ENCODE results near the gene TAAR5. TPM values are rescaled to one million over a fixed set of nuclear protein-coding genes. Genes with fewer than 3 reads are reported as not detected.

Gene TAAR5
- total and polyA plus RNA-seq, 2 of the 8 experiments (the other 6 are each of a cell fraction or from before 2014, with no cell fraction given): not detected

DNA sequence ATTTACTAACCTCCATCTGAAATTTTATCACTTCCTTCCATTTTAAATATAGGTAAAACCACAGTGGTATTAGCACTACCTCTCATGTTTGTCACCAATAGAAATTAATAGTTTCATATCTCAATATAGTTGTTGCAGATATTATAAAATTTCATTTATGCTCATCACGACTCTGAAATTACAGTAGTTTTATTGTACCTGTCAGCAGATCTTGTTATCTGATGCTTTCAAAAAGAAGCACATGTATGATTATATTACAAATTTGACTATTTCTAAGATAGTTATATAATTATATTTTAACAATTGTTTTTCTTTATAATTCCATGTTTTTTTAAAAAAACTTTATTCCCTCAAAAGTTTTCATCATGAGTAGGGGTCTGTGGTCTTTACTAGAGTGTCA is 4.8 kb downstream of the TAAR5 start:
- CTCF ChIA-PET (ENCODE audit: partially characterized antibody): interaction anchor here (1.0 to 2.6 kb wide), 3 partner anchors 11 to 14 kb away, joined by 4 to 10 read pairs (median 9); no protein-coding TSS in a partner anchor
- H3K56ac ChIP-seq (replicated peaks; ENCODE audit: insufficient read length, low read depth, low read length): no peak overlapping the region
- no peaks in the 10 kb centered on the region; a peak in 1 of 4 replicates for H3K9me3 ChIP-seq (ENCODE audit: insufficient read depth in 2 of 2, low read depth in 1 of 2, low read length in 1 of 2)
- H2BK5ac ChIP-seq (ENCODE audit: low read depth, low read length): no peak overlapping the region
- H2AFZ ChIP-seq (ENCODE audit: low read length): no peak overlapping the region
- no peak for TF ChIP-seq EGR1 (IDR thresholded peaks at IDR 0.05; ENCODE audit: borderline replicate concordance, low read depth, low read length)
- TF ChIP-seq MAFK (IDR thresholded peaks at IDR 0.05; ENCODE audit: low read depth, low read length): no peak
- TF ChIP-seq RAD21 (IDR thresholded peaks at IDR 0.05 in 1 of 2, conservative IDR thresholded peaks at IDR 0.05 in 1 of 2; ENCODE audit: low read depth in 2 of 2, low read length in 2 of 2): no peak
- TF ChIP-seq JUND (IDR thresholded peaks at IDR 0.05; ENCODE audit: low read length): no peak
- TF ChIP-seq CTBP2 (IDR thresholded peaks at IDR 0.05; ENCODE audit: borderline replicate concordance, insufficient read depth, insufficient read length, low read length): no peak
- TF ChIP-seq JUN (IDR thresholded peaks at IDR 0.05; ENCODE audit: low read depth, low read length): no peak
- no peak for TF ChIP-seq HDAC2 (IDR thresholded peaks at IDR 0.05; ENCODE audit: borderline replicate concordance in 1 of 2, low read depth in 2 of 2, low read length in 2 of 2)
- TF ChIP-seq BCL11A (IDR thresholded peaks at IDR 0.05; ENCODE audit: low read depth in 2 of 2, low read length in 2 of 2): no peak
- TF ChIP-seq SP4 (IDR thresholded peaks at IDR 0.05; ENCODE audit: low read length): no peak
- no peak for TF ChIP-seq RFX5 (IDR thresholded peaks at IDR 0.05; ENCODE audit: borderline replicate concordance, low read depth, low read length)
- TF ChIP-seq RNF2 (IDR thresholded peaks at IDR 0.05; ENCODE audit: borderline replicate concordance, low read depth, low read length, missing control alignments, poor library complexity, severe bottlenecking): no peak
- no peaks in the 10 kb centered on the region for H3K36me3 ChIP-seq (ENCODE audit: control insufficient read depth in 2 of 4, insufficient read depth in 4 of 4, low read length in 3 of 4)
- H3K4me3 ChIP-seq (ENCODE audit: extremely low read depth in 1 of 4, insufficient read depth in 2 of 4, low read depth in 3 of 4, low read length in 4 of 4): no peak overlapping the region
- H3K4me1 ChIP-seq (replicated peaks in 1 of 4; ENCODE audit: control insufficient read depth in 3 of 4, insufficient read depth in 4 of 4, low read length in 3 of 4): no peaks in the 10 kb centered on the region
- H2BK15ac ChIP-seq (ENCODE audit: low read length): no peak overlapping the region
- H3K23ac ChIP-seq (ENCODE audit: insufficient read length): no peak overlapping the region
- no peak overlapping the region for H4K5ac ChIP-seq (ENCODE audit: insufficient read length, low read depth, low read length)
- H3K4me2 ChIP-seq (ENCODE audit: insufficient read depth in 1 of 2, low read depth in 2 of 2, low read length in 2 of 2): no peak overlapping the region
- H3K9ac ChIP-seq (replicated peaks in 1 of 4; ENCODE audit: extremely low read depth in 1 of 4, low read depth in 3 of 4, low read length in 3 of 4): no peak overlapping the region
- H4K91ac ChIP-seq (replicated peaks; ENCODE audit: insufficient read length, low read length): no peak overlapping the region
- no peak overlapping the region for H3K14ac ChIP-seq (ENCODE audit: insufficient read length)
- H3K18ac ChIP-seq (ENCODE audit: extremely low read depth, low read length): no peak overlapping the region
- H2BK20ac ChIP-seq (ENCODE audit: low read length): no peak overlapping the region
- FAIRE-seq (no peak), DNase-seq (ENCODE audit: low read depth in 1 of 2, low spot score in 2 of 2) (no peak)
- no peak overlapping the region for H4K8ac ChIP-seq (ENCODE audit: extremely low read depth, insufficient read depth, low read length)
- H3K4ac ChIP-seq (replicated peaks; ENCODE audit: insufficient read length, low read depth, low read length): no peak overlapping the region
- no peak overlapping the region for H2BK120ac ChIP-seq (replicated peaks; ENCODE audit: low read depth, low read length)
- no peaks in the 10 kb centered on the region for H3K79me2 ChIP-seq (ENCODE audit: control insufficient read depth in 1 of 2, insufficient read depth in 2 of 2, low read length in 2 of 2)
- no peaks in the 10 kb centered on the region for H3K23me2 ChIP-seq (ENCODE audit: low read depth, low read length)
- no peaks in the 10 kb centered on the region for H3K79me1 ChIP-seq (ENCODE audit: low read depth, low read length)
- H3K27me3 ChIP-seq (replicated peaks in 1 of 4; ENCODE audit: control insufficient read depth in 3 of 4, extremely low read depth in 1 of 4, insufficient read depth in 3 of 4, low read length in 3 of 4): peaks cover 0 to 2% (median 0%) of the 10 kb centered on the region in 4 experiments; a peak in 1 of 7 replicates
- H2AK5ac ChIP-seq (ENCODE audit: low read depth, low read length): no peak overlapping the region
- no peak overlapping the region for H2BK12ac ChIP-seq (ENCODE audit: low read depth, low read length)
- H3K27ac ChIP-seq (ENCODE audit: low read depth, low read length): no peak overlapping the region
- POLR2A ChIA-PET (ENCODE audit: partially characterized antibody): no interaction called here
- no peaks in the 10 kb centered on the region for H4K20me1 ChIP-seq (replicated peaks in 1 of 2; ENCODE audit: control insufficient read depth in 1 of 2, insufficient read depth in 2 of 2, low read length in 2 of 2)
- 73% methylated on average over 1 of the region's 1 CpG; no CpG with 5 or more reads in 1 of the 2 experiments for WGBS, 2 experiments (ENCODE audit: extremely low coverage in 1 of 2, insufficient coverage in 1 of 2, insufficient read length in 1 of 2, insufficient replicate concordance in 2 of 2, low coverage in 1 of 2, low lambda C conversion rate in 2 of 2, missing lambda C conversion rate in 1 of 2)
